ENCODE results near the gene GAB2.

- TF ChIP-seq CTCF (conservative IDR thresholded peaks at IDR 0.05) (no peak), ZFX (IDR thresholded peaks at IDR 0.05) (no peak)
Observed at GRCh38 chr11:78213526-78214330, 203.9 kb downstream of the GAB2 start.
